GM12801 (cell line): ENCODE measurements around the gene SMARCA2.

Experiments used
- CTCF ChIP-seq: IDR thresholded peaks from one replicate; pipeline ENCODE4 v1.5.1; 2011; ENCODE audit warnings: control low read depth; ENCODE audit not compliant: insufficient read length; ENCODE audit errors: extremely low read depth

The SMARCA2 gene

GRCh38 chr9:2158766-2159430, 143.8 kb downstream of the SMARCA2 start:
- no peak for TF ChIP-seq CTCF

- TF ChIP-seq CTCF: no peak
Observed at GRCh38 chr9:2159521-2160454, 144.6 kb downstream of the SMARCA2 start.

- TF ChIP-seq CTCF: no peak
Observed at GRCh38 chr9:2161661-2162060, 146.5 kb downstream of the SMARCA2 start.

GRCh38 chr9:2163231-2163885, 148.2 kb downstream of the SMARCA2 start:
- no peak for TF ChIP-seq CTCF

- TF ChIP-seq CTCF: no peak
Observed at GRCh38 chr9:2164268-2164667, 149.1 kb downstream of the SMARCA2 start.

GRCh38 chr9:2166203-2166602, 151.1 kb downstream of the SMARCA2 start:
- TF ChIP-seq CTCF: no peak

- no peak for TF ChIP-seq CTCF
Observed at GRCh38 chr9:2169035-2169434, 153.9 kb downstream of the SMARCA2 start.
